GM18858 (cell line): ENCODE data around the gene SYT2.
"Not testable (repeated sequence)": the region's sequence is repeated elsewhere in the genome, so short reads cannot be mapped to it uniquely, and the experiment has no call there.

Experiments
- ATAC-seq: cut with Tn5 transposase; IDR thresholded peaks from one replicate; pipeline ENCODE4 v1.9.1; 2021; ENCODE audit not compliant: unreplicated experiment

The SYT2 gene

GRCh38 chr1:202644219-202645096 lies 65.8 kb downstream of the SYT2 start:
- ATAC-seq = no peak

- no peak for ATAC-seq
These were observed 66.6 kb downstream of the SYT2 start for GRCh38 chr1:202643397-202644218.

- ATAC-seq = no peak
These were observed 67.5 kb downstream of the SYT2 start for GRCh38 chr1:202642619-202643291.

- ATAC-seq = no peak
These were observed 68.0 kb downstream of the SYT2 start for GRCh38 chr1:202642212-202642611.

- ATAC-seq = no peak
These were observed 70.8 kb downstream of the SYT2 start for GRCh38 chr1:202639500-202639899.

- not testable (repeated sequence) for ATAC-seq
These were observed 71.5 kb downstream of the SYT2 start for GRCh38 chr1:202638701-202639305.

- ATAC-seq = no peak
These were observed 72.1 kb downstream of the SYT2 start for GRCh38 chr1:202638019-202638700.

- ATAC-seq = not testable (repeated sequence)
These were observed 72.8 kb downstream of the SYT2 start for GRCh38 chr1:202637321-202638018.

- not testable (repeated sequence) for ATAC-seq
These were observed 74.1 kb downstream of the SYT2 start for GRCh38 chr1:202636171-202636570.

GRCh38 chr1:202632241-202632640 lies 78.0 kb downstream of the SYT2 start:
- ATAC-seq = no peak

GRCh38 chr1:202631076-202631923 lies 79.0 kb downstream of the SYT2 start:
- no peak for ATAC-seq

GRCh38 chr1:202630541-202630940 lies 79.7 kb downstream of the SYT2 start:
- ATAC-seq = no peak

- not testable (repeated sequence) for ATAC-seq
These were observed 80.2 kb downstream of the SYT2 start for GRCh38 chr1:202630096-202630495.

GRCh38 chr1:202629257-202629811 lies 80.9 kb downstream of the SYT2 start:
- ATAC-seq = peak; percentile 74

- no peak for ATAC-seq
These were observed 81.5 kb downstream of the SYT2 start for GRCh38 chr1:202628646-202629215.

- no peak for ATAC-seq
These were observed 82.3 kb downstream of the SYT2 start for GRCh38 chr1:202627841-202628565.

- ATAC-seq = not testable (repeated sequence)
These were observed 83.2 kb downstream of the SYT2 start for GRCh38 chr1:202627036-202627435.
